HG02885 (cell line): ENCODE measurements around the gene PTPRK.

Experiments
- ATAC-seq: cut with Tn5 transposase; IDR thresholded peaks from one replicate; pipeline ENCODE4 v1.9.1; 2021; ENCODE audit warnings: mild to moderate bottlenecking; ENCODE audit not compliant: unreplicated experiment, poor library complexity

Gene PTPRK

DNA sequence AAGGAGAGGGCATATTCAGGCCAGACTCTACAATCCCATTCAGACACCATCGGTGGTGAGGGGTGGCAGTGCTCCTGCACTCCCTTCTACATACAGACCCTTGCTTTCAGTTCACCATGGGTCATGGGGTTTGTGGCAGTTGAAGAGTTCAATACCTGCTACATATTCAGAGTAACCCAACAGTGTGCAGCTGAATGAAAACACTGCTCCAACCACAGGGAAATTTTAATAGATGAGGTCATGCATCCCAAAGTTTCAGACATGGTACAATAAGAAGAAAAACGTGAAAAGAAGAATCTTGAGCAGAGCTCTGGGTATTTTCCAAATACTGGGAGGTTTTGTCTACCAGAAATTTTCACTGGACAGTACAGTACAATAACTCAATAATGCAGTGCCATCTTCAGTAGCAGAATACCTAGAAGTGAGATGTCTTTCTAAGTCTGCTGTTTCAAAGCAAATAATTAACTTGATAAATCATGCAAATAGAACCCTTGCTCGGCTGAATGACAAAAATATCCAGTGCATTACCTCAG lies 162.1 kb downstream of the PTPRK start:
- ATAC-seq: no peak

DNA sequence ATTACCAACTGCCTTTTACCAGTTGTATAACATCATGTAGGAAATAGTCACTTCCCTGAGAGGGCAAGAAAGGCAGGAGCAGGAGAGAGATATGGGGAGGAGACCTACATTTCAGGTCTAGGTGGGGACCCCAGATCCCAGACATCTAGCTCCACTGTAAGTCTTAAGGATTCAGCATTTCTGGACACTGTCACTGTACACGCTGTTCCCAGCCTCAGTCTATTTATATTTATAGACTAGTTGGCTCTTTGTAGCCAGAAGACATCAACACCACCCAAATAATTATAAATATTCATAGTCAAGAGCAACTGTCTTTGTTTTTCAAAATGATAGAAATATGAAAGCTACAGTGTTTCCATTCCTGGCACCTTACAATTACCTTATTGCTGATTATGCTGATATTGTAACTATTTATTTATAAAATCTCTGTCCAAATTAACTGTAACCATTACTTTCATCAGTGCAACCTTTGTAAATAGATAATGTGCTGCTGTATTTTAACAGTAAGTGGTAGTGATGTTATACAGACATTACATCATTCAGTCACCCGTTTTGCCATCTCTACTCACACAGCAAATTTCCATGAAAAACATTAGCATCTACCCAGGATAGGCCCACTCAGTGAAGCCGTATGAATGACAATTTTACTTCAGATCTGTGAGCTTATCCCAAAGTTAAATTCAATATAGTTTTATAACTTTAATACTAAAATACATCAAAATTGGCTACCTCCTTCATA lies 162.8 kb downstream of the PTPRK start:
- no peak for ATAC-seq

DNA sequence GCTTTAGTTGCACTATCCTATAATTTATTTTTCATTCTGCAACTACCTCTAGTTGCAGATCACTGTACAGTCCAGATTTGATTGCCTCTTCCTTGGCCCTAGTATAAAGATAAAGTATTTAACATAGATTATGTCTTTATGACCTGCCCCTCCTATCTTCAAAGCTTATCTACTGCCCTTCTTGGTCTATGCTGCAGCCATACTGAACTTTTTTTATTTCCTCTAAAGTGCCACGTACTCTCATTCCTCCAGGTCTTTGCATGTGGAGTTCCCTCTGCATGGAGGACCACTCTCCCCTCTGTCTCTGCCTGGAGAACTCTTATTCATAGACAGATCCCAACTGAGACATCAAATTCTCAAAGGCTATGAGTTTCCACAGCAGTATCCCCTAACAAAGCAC lies 168.0 kb downstream of the PTPRK start:
- no peak for ATAC-seq

DNA sequence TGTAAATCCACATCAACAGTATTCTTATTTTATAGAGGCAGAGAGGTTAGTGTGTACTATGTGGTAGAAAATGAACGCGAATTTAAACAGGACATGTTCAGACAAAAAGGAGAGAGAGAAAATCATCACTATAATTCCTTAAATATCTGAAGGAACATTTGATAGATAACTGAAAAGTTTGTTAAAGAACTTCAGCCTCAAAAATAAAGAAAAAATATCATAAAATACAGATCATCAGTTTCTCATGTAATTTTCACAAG lies 169.2 kb downstream of the PTPRK start:
- no peak for ATAC-seq

DNA sequence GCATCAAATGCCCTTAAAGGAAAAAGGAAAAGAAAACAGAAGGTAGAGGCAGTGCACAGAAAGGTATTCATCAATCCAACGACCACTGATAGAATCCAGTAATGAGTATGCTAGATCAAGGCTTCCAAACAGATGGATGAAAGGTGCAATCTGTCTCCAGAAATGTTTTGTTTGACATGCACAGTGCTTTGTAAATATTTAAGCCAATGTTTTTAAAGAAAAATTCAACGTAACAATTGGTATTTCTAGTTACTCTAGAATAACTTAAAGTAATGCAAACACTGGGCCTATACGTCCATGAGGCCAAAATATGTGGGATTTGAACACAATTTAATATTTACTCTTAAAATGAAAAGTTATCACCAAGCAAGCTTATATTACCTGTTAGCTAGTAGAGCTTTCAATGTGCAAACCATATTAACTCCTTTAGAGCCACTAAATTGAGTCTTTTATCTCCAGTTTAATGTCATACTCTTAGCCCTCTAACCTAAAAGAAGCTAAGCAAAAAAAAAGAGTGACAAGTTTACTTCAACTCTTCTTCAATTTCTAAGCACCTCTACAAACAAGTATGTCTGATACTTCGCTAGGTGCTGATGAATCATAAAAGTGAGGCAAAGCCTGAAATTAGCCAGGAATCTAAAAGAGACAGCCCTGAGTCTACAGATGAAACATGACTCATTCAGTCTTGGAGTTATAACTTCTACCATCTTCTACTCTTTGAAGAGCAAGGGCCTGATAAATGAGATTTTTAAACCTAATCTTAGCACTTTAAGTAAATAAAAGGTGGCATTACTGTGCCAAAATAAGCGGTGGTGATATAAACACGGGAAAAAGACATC lies 169.8 kb downstream of the PTPRK start:
- ATAC-seq: no peak

DNA sequence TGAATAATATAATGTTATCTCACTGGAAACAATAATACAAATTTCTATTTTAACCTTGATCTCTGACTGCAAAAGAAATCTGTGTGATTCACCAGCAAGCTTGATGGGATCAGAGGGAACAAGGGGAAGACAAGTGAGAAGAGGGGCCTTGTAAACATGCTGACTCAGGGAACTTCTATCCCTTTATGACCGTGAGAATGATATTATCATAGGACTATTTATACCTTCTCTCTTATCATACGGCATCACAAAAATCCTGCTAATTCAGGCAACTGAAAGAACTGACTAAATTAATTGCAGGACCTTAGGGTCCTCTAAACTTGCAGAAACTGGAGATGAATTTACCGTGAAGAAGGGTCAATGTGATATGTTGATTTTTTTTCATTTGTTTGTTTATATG lies 173.3 kb downstream of the PTPRK start:
- no peak for ATAC-seq

DNA sequence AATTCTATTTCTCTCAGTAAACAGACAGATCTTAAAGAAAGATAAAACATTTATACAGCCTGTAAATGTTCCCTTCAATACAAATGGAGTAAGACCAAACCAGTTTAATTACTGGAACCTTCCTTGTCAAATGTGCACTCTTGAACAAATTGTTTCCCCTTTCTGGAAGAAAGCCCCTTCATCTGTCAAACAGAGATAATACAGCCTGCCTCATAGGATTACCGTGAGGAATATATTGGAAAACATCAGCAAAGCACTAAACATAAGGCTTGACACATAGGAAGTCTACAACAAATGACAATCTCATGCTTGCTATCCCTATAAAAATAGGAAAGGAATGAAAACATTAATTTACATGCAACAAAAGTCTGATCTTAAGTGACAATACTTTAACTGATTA lies 173.8 kb downstream of the PTPRK start:
- no peak for ATAC-seq

DNA sequence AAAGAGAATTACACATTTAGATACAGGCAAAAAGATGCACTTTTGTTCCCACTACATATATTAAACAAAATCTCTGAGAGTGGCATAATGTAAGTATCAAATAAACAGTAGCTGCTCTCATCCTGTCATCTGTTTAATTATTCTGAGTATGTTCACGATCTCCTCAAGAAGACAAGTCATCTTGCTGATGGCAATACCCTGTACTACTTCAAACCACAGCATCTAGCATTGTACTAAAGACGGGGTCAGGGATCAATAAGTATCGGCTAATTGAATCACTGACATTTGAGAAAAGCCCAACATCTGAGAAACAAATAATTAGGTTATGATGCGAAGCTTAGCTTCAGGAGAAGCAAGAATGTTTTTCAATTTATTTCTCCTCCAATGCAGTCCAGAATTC lies 175.1 kb downstream of the PTPRK start:
- no peak for ATAC-seq

DNA sequence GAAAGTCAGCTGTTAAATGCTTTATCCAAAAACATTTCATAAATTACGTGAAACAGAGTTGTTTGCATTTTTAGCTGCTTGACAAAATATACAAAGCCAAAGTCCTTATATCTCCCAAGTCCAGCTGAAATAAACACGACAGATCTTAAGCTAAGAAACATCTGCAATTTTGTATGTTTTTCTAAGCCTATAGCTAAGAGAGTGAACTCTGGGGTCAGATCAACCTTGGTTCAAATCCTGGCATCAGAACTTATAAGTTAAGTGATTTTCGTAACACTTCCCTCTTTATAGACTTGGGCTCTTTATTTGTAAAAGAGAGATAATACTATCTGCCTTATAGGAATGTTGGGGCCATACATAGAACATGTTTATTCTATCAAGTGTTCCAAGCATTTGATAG lies 176.7 kb downstream of the PTPRK start:
- ATAC-seq: no peak

DNA sequence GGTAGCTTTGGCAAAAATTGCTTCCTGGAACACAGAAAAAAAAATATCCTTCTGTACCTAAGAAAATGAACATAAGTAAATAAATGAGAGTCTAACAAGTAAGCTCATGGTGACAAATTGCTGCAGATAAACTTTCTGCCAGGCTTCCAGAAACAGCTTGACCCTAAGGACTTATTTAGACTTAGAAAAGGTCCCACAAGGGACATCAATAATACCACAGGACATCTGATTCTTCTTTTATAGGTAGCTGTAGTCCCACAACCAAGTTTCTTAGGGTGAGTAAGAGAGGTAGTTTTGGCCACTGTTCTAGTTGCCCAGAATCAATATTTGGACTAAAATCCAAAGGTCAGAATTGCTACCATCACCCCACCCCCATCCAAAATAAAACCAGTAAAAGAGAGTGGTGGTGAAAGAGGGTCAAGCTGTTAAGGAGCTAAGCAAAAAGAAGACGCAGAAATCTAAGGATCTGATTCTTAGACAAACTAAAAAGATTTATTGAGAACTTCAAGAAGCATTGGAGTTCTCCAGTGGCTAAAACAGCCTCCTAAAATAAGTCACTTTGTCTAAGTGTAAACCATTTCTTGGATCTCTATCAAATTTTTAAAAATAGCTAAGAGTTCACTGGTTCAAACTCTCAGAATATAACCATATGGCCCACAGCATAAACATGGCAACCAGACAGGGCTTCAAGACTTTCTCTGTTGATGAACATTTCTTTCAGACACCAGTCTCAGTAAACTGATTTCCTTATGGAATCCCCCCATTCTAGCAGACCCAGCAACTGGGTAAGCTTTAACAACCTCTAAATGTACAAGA lies 180.6 kb downstream of the PTPRK start:
- ATAC-seq: no peak

DNA sequence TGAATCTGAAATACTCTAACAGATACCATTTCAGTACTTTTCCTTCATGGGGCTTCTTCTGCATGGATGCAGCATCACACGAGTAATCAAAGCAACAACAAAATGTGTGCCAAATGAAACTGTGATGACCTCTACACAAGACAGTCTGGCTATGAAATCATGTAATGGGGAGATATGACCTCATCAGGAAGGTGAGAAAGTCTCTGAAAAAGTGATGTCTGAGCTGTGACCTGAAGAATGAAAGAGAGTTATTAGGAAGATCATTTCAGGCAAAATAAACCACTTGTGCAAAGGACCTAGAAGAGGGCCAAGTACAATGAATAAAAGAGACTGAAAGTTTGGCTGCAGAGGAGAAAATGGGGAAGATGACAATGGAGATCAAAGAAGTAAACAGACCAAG lies 182.8 kb downstream of the PTPRK start:
- no peak for ATAC-seq

DNA sequence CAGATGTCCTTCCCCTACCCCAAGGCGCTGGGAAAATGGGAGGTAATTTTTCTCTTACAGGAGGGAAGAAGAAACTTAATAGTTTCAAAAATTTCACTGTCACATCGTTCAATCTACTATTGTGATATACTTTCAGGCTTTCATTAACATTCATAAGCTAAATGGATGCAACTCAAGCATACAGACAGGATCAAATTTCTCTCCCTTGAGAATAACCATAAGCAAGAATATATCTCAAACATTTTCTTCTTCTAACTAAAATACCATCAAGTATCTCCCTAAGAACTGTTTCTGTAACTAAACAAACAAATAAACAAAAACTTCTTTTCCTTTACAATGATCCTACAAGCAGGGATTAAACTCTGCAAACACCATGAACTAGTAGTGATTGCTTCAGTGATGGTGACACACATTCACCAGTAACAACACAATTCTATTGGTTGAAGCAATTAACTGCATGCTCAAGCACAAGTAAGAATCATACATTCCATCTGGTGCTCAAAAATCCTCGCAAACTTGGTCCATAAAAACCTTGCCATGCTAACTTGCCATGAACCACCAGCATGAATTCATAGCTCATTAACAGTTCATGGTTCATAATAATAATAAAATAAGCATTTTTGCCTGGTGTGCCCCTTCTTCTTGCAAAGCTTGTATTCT lies 183.8 kb downstream of the PTPRK start:
- no peak for ATAC-seq

DNA sequence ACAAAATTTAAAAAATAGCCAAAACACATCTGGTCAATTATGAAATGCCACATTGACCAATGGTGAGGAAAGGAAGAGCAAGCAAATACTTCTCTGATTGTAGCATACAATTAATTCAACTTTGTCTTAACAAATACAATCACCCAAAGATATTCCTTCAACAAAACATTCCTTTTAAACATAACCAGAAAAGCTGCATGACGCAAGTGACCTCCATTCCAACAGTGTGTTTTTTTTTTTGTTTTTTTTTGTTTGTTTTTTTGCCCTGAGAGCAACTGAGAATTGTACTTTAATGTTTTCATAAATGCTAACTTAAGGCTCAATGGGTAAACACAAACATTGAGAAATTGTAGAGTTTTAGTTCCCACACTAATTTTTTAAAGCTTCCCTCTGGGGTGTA lies 184.4 kb downstream of the PTPRK start:
- ATAC-seq: no peak

DNA sequence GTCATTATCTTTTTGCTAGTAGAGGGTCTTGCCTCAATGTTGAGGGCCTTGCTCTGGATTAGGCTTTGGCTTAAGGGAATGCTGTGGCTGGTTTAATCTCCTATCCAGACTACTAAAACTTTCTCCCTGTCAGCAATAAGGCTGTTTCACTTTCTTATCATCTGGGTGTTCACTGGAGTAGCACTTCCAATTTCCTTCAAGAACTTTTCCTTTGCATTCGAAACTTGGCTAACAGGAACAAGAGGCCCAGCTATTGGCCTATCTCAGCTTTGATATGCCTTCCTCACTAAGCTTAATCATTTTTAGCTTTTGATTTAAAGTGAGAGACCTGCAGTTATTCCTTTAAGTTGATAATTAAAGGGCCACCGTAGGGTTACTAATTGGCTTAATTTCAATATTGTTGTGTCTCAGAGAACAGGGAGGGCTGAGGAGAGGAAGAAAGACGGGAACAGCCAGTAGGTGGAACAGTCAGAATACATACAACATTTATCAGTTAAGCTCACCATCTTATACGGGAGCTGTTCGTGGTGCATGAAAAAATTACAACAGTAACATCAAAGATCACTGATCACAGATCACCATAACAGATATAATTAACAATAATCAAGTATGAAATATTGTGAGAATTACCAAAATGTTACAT lies 186.7 kb downstream of the PTPRK start:
- no peak for ATAC-seq

DNA sequence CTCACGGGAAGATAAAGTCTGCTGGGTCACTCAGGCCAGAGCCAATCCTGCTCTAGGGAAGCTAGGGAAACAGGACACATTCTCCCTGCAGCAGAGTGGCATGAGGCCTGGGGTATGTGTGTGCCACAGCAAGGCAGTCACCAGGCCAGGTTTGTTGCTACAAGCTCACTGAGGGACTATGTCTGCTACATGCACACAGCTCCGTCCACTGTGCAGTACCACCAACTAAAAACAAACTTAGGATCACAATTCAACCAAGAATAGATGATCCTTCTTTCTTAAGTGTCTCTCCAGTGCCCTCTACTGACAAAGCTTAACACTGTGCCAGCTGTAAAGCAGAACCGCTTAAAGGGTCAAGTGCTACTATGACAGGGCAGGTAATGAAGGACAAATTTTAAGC lies 192.5 kb downstream of the PTPRK start:
- peak; percentile 91 for ATAC-seq

DNA sequence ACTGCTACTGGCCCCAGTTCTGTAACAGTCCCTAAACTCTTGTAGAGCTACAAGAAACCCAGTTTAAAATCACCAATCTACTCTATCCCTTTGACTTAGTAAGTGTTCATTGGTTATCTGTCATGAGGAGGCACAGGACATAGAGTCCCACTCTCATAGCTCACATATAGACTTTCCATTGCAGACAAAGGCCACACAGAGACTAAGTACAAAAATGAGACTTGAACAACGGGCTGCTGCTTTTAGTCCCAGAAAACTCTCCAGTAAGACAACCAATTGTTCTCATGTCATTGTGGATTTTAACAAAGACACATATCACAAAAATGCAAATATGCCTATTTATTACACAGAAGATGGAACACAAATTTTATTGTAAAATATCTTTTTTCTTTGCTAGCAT lies 197.4 kb downstream of the PTPRK start:
- no peak for ATAC-seq

DNA sequence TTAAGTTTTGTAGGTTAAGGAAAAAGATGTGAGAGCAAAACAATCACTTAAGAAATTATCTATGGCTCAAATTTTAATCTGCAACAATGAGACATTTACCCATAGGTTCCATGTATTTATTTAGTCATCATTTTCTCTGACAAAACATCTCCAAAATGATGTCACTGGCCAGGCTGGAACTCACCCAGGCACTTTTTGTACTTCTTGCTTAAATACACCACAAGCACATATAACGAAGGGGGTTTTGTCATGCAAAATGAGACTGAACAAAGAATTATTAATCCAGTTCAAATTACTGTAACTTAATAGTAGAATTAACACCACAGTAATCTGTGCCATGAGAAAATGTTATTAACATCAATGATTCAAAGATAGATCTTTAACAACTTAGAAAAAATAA lies 200.5 kb downstream of the PTPRK start:
- no peak for ATAC-seq

DNA sequence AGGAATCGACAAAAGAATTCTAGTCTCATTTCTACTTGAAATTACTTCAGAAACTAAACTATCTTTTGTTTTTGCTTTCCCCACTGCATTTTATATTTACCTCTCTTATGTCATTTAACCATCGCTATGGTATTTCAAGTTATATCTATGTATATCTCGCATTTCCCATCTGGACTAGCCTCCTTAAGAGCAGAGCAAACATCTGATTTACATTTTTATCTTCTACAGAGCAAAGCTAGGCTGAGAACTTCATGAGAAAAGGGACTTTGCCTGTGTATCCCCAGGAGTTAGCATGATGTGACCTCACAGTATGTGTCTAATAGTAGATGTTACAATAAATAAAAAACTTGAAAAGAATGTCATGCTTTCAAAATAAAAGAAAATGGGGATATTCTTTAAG lies 201.2 kb downstream of the PTPRK start:
- ATAC-seq: no peak

DNA sequence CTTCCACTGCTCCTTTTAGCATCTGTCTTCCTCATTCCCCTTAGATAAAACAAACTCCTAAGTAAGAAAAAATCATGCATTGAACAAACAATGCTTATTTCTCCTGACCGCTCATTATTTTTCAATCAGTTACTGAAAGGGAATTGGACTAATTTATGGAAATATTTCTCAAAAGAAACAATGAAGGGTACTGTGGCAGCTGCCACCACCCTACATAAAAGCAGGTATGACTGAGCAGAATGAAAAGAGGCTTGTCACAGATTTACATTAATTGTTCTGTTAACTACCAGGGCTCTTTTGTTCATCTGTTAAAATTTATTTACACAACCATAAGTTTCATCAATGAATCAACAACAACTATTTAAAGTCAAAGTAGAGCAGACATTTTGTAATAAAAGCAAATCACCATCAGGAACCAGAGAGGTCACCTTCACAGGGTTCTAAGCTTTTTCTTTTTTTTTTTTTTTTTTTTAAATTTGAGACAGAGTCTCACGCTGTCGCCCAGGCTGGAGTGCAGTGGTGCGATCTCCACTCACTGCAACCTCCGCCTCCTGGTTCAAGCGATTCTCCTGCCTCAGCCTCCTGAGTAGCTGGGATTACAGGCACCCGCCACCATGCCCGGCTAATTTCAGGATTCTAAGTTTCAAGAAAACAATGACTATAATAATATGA lies 204.0 kb downstream of the PTPRK start:
- ATAC-seq: no peak

DNA sequence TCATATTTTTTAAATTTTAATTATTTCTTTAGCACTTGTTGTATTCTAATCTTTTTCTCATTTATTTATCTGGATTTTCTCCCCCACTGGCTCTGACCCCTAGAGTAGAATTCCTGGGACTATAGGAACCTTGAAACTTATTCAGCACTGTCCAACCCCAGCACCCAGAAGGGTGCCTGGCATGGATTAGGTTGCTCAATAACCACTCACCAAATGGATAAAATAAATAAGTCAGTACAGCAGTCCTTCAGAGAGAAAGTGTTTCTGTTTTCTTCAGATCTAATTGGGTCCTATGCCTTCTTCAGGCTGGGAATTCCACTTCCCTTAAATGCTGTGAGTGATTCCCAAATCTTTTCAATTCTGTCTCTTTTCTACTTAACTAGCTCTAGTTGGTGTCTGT lies 206.2 kb downstream of the PTPRK start:
- no peak for ATAC-seq
